Ovary (tissue), 9 donors: ENCODE data around the gene PARD3B. TPM values are rescaled to one million over a fixed set of nuclear protein-coding genes. Genes with fewer than 3 reads are reported as not detected.
"Not testable (repeated sequence)": the region's sequence is repeated elsewhere in the genome, so short reads cannot be mapped to it uniquely, and the experiment has no call there.

ENCODE experiments used
- DNase-seq, 5 donors: peaks; one replicate each; pipeline ENCODE4 v3.0.0-alpha.2; 2019 to 2020
- H3K27ac ChIP-seq, 2 donors: fragments of 200-600 bp; one replicate each; pipeline versions ENCODE4 v1.5.1 to v1.8.0; 2019 to 2022
- H3K27me3 ChIP-seq: fragments of 200-600 bp; one replicate; pipeline ENCODE4 v1.8.0; 2022
- H3K36me3 ChIP-seq: fragments of 200-600 bp; sonication (generic); one replicate; pipeline ENCODE4 v1.5.1; 2019
- H3K4me1 ChIP-seq: one replicate; pipeline ENCODE4 v1.8.1; 2013; ENCODE audit warnings: mild to moderate bottlenecking, moderate library complexity; ENCODE audit not compliant: insufficient read depth
- H3K4me3 ChIP-seq: fragments of 200-600 bp; sonication (generic); one replicate; pipeline ENCODE4 v1.5.1; 2017
- H3K9me3 ChIP-seq, 2 donors: fragments of 200-600 bp in 1 of 2; sonication (generic) in 1 of 2; one replicate each; pipeline versions ENCODE4 v1.5.1 to v1.8.1; 2013 to 2019; ENCODE audit warnings: mild to moderate bottlenecking in 1 of 2, moderate library complexity in 1 of 2
- CTCF ChIP-seq, 3 donors: fragments of 450-650 bp in 2 of 3; fragments of 200-600 bp in 1 of 3; IDR thresholded peaks; one replicate each; pipeline versions ENCODE4 v1.5.1 to v1.8.0; 2016 to 2022; ENCODE audit warnings: antibody characterized with exemption in 3 of 3, mild to moderate bottlenecking in 1 of 3
- EP300 ChIP-seq: sonication (generic); formaldehyde crosslinking; IDR thresholded peaks from one replicate; pipeline ENCODE4 v1.6.1; 2017; ENCODE audit warnings: antibody characterized with exemption
- POLR2A ChIP-seq: fragments of 450-650 bp; IDR thresholded peaks from one replicate; pipeline ENCODE4 v1.6.1; 2017; ENCODE audit warnings: antibody characterized with exemption, mild to moderate bottlenecking, moderate library complexity
- WGBS, 3 donors: extraction: QIAGEN DNeasy Blood & Tissue Kit in 1 of 3; methylation state at CpG; one replicate each; pipeline versions ENCODE4 v1.1.5 to v1.1.7; 2013 to 2017; 5-methylcytosine and 5-hydroxymethylcytosine counted together
- intact Hi-C, 4 donors: fragments of 100-400 bp; cut with DNase I; formaldehyde crosslinking; loops; one replicate each; pipeline versions ENCODE4 v1.11.0 to v1.15.1; 2022 to 2023
- polyA plus RNA-seq, 2 donors: library from polyadenylated mRNA; stranded (reverse); fragments of 200-250 nt in 1 of 2; fragments of 350-450 nt in 1 of 2; fragmentation: Illumina TruSeq in 1 of 2; extraction: RNeasy Lipid Tissue Mini Kit (QIAGEN cat#74804) in 1 of 2; gene quantifications; one replicate each; pipeline ENCODE4 v1.2.3, GENCODE V29; 2013 to 2014
- total RNA-seq, 7 donors: library from RNA; depleted of rRNA in 2 of 7; stranded (reverse); fragments of >200 nt in 2 of 7; fragmentation: NEBNext Ultra II Directional in 3 of 7; extraction: Animal tissue kit (Norgen Biotek cat#: 25700) in 3 of 7; gene quantifications; one replicate each; pipeline versions ENCODE4 v1.1.0 to v1.2.4, GENCODE V29; 2016 to 2023
- donor health status: DM: no; HTN: no; CAD: no; lungs with moderate emphysema.
- donor health status: DM: no; HTN: no; CAD: no.
- donor health status: Bipolar disorder and iron deficiency.
- donor health status: DM: yes; HTN: yes; CAD: no.
- donor health status: DM: no; HTN: no; CAD: no.
- donor health status: DM: yes; HTN: yes; CAD: no.

The PARD3B gene
- total and polyA plus RNA-seq, 9 donors: 8.2 to 46.6 (median 28.7) TPM

GRCh38 chr2:205212357-205212756 is 667.1 kb downstream of the PARD3B start:
- H3K27ac ChIP-seq: no peak overlapping the region
- H3K36me3 ChIP-seq: no peaks in the 10 kb centered on the region
- DNase-seq: no peak
- H3K4me1 ChIP-seq: peaks cover 2% of the 10 kb centered on the region
- H3K4me3 ChIP-seq: no peak overlapping the region
- intact Hi-C loops: no loop called here
- no peak for TF ChIP-seq EP300
- TF ChIP-seq POLR2A: no peak
- TF ChIP-seq CTCF (IDR thresholded peaks at IDR 0.05): no peak
- WGBS, 3 donors: 78 to 90% (median 79%) methylated on average over 2 of the region's 2 CpGs
- no peaks in the 10 kb centered on the region for H3K27me3 ChIP-seq
- H3K9me3 ChIP-seq: no peaks in the 10 kb centered on the region

- H3K27ac ChIP-seq: no peak overlapping the region
- intact Hi-C loops: no loop called here
- H3K4me1 ChIP-seq: peaks cover 2% of the 10 kb centered on the region
- no peak for DNase-seq
- TF ChIP-seq POLR2A: no peak
- no peaks in the 10 kb centered on the region for H3K27me3 ChIP-seq
- H3K9me3 ChIP-seq: no peaks in the 10 kb centered on the region
- H3K36me3 ChIP-seq: no peaks in the 10 kb centered on the region
- no peak overlapping the region for H3K4me3 ChIP-seq
- 76 to 85% (median 76%) methylated on average over 5 of the region's 5 CpGs for WGBS, 3 donors
Observed at GRCh38 chr2:205216092-205216491, 670.8 kb downstream of the PARD3B start.

GRCh38 chr2:205216580-205216979 is 671.3 kb downstream of the PARD3B start:
- Histone ChIP-seq H3K9me3 (no peaks in the 10 kb centered on the region), H3K36me3 (no peaks in the 10 kb centered on the region), H3K27me3 (no peaks in the 10 kb centered on the region), H3K4me3 (no peak overlapping the region), H3K27ac (no peak overlapping the region), H3K4me1 (peaks cover 2% of the 10 kb centered on the region)
- DNase-seq: no peak
- 68 to 82% (median 71%) methylated on average over 5 of the region's 5 CpGs for WGBS, 3 donors
- intact Hi-C loops: no loop called here
- no peak for TF ChIP-seq POLR2A
- no peak for TF ChIP-seq CTCF (IDR thresholded peaks at IDR 0.05)
- no peak for TF ChIP-seq EP300

- TF ChIP-seq CTCF (IDR thresholded peaks at IDR 0.05): no peak
- TF ChIP-seq POLR2A: no peak
- TF ChIP-seq EP300: no peak
- Histone ChIP-seq H3K4me1 (peaks cover 2% of the 10 kb centered on the region), H3K36me3 (no peaks in the 10 kb centered on the region), H3K4me3 (no peak overlapping the region), H3K9me3 (no peaks in the 10 kb centered on the region), H3K27ac (no peak overlapping the region), H3K27me3 (no peaks in the 10 kb centered on the region)
- intact Hi-C loops: no loop called here
- no peak for DNase-seq
- 90 to 94% (median 91%) methylated on average over 1 of the region's 1 CpG for WGBS, 3 donors
Observed at GRCh38 chr2:205217004-205217403, 671.7 kb downstream of the PARD3B start.

GRCh38 chr2:205218056-205218455 is 672.8 kb downstream of the PARD3B start:
- no peak for TF ChIP-seq POLR2A
- TF ChIP-seq EP300: no peak
- no peak for TF ChIP-seq CTCF (IDR thresholded peaks at IDR 0.05)
- WGBS, 3 donors: 72 to 88% (median 88%) methylated on average over 3 of the region's 3 CpGs
- Histone ChIP-seq H3K27ac (no peak overlapping the region), H3K36me3 (no peaks in the 10 kb centered on the region), H3K4me3 (no peak overlapping the region), H3K27me3 (no peaks in the 10 kb centered on the region), H3K9me3 (no peaks in the 10 kb centered on the region), H3K4me1 (peaks cover 2% of the 10 kb centered on the region)
- no peak for DNase-seq
- intact Hi-C loops: no loop called here

- H3K4me3 ChIP-seq, H3K27ac ChIP-seq, H3K27me3 ChIP-seq, H3K9me3 ChIP-seq, intact Hi-C loops, H3K4me1 ChIP-seq, DNase-seq, H3K36me3 ChIP-seq: not testable (repeated sequence)
- WGBS, 3 donors: 96 to 97% (median 97%) methylated on average over 5 of the region's 5 CpGs
Observed at GRCh38 chr2:205218816-205219215, 673.5 kb downstream of the PARD3B start.
